H7 (cell line): ENCODE results near the gene APRT. TPM values are rescaled to one million over a fixed set of nuclear protein-coding genes. Genes with fewer than 3 reads are reported as not detected.
A peak's percentile ranks its signal among the peaks of the same experiment; 100 is the strongest.
"Not testable (repeated sequence)": the region's sequence is repeated elsewhere in the genome, so short reads cannot be mapped to it uniquely, and the experiment has no call there.

Experiments
- DNase-seq: peaks from one replicate; pipeline ENCODE4 v3.0.0; 2012
- H3K27me3 ChIP-seq: 2 replicates; pipeline ENCODE4 v1.6.0; 2011; ENCODE audit warnings: mild to moderate bottlenecking, low read length; ENCODE audit not compliant: control insufficient read depth, insufficient read depth
- H3K36me3 ChIP-seq: replicated peaks from 2 replicates; pipeline ENCODE4 v1.5.1; 2011; ENCODE audit warnings: low read length; ENCODE audit not compliant: control insufficient read depth, insufficient read depth
- H3K4me3 ChIP-seq: 2 replicates; pipeline ENCODE4 v1.5.1; 2011; ENCODE audit warnings: low read depth, mild to moderate bottlenecking, control low read depth, low read length, moderate library complexity; ENCODE audit not compliant: insufficient read depth
- total RNA-seq: library from RNA; depleted of rRNA; stranded (reverse); fragments of >200 nt; shearing (Covaris generic); gene quantifications from 2 replicates; pipeline ENCODE4 v1.2.3, GENCODE V29; 2014

Gene APRT
- total RNA-seq, 1 experiment from 2014 or later, result 633 TPM

GRCh38 chr16:88798772-88799455 is 12.8 kb downstream of the APRT start:
- H3K27me3 ChIP-seq, result no peaks in the 10 kb centered on the region
- no peaks in the 10 kb centered on the region for H3K36me3 ChIP-seq
- no peak overlapping the region for H3K4me3 ChIP-seq
- no peak for DNase-seq

GRCh38 chr16:88798073-88798472 is 13.7 kb downstream of the APRT start:
- H3K4me3 ChIP-seq, result no peak overlapping the region
- DNase-seq, result no peak
- H3K27me3 ChIP-seq, result no peaks in the 10 kb centered on the region
- H3K36me3 ChIP-seq, result no peaks in the 10 kb centered on the region

GRCh38 chr16:88796278-88796677 is 15.4 kb downstream of the APRT start:
- H3K27me3 ChIP-seq, result no peaks in the 10 kb centered on the region
- no peaks in the 10 kb centered on the region for H3K36me3 ChIP-seq
- H3K4me3 ChIP-seq, result no peak overlapping the region
- DNase-seq, result no peak

- Histone ChIP-seq H3K27me3 (no peaks in the 10 kb centered on the region), H3K36me3 (no peaks in the 10 kb centered on the region), H3K4me3 (no peak overlapping the region)
- DNase-seq, result no peak
Observed at GRCh38 chr16:88793251-88793954, 18.3 kb downstream of the APRT start.

- H3K4me3 ChIP-seq, result no peak overlapping the region
- DNase-seq, result no peak
- no peaks in the 10 kb centered on the region for H3K36me3 ChIP-seq
- no peaks in the 10 kb centered on the region for H3K27me3 ChIP-seq
Observed at GRCh38 chr16:88792668-88793250, 19.0 kb downstream of the APRT start.

GRCh38 chr16:88792078-88792550 is 19.6 kb downstream of the APRT start:
- Histone ChIP-seq H3K27me3 (no peaks in the 10 kb centered on the region), H3K36me3 (no peaks in the 10 kb centered on the region), H3K4me3 (no peak overlapping the region)
- DNase-seq, result no peak

GRCh38 chr16:88790312-88791211 is 21.2 kb downstream of the APRT start:
- DNase-seq, result peak; percentile 76
- Histone ChIP-seq H3K27me3 (peaks cover 3% of the 10 kb centered on the region), H3K36me3 (no peaks in the 10 kb centered on the region), H3K4me3 (no peak overlapping the region)

GRCh38 chr16:88789594-88789993 is 22.1 kb downstream of the APRT start:
- Histone ChIP-seq H3K4me3 (no peak overlapping the region), H3K27me3 (peaks cover 4% of the 10 kb centered on the region), H3K36me3 (no peaks in the 10 kb centered on the region)
- no peak for DNase-seq

- not testable (repeated sequence) for H3K27me3 ChIP-seq, DNase-seq, H3K36me3 ChIP-seq, H3K4me3 ChIP-seq
Observed at GRCh38 chr16:88788749-88789148, 23.0 kb downstream of the APRT start.

- Histone ChIP-seq H3K27me3 (peaks cover 4% of the 10 kb centered on the region), H3K36me3 (no peaks in the 10 kb centered on the region), H3K4me3 (no peak overlapping the region)
- no peak for DNase-seq
Observed at GRCh38 chr16:88787579-88788314, 24.0 kb downstream of the APRT start.

GRCh38 chr16:88785106-88785924 is 26.4 kb downstream of the APRT start, which contains the start of gene PIEZO1:
Gene PIEZO1 (minus strand): TSS chr16:88785220. CDS start chr16:88784964, 256 bp downstream.
- peaks cover 4% of the 10 kb centered on the region for H3K27me3 ChIP-seq
- no peaks in the 10 kb centered on the region for H3K36me3 ChIP-seq
- H3K4me3 ChIP-seq, result peak within 1 kb of the TSS; percentile 56
- peak; percentile 90 for DNase-seq

GRCh38 chr16:88784856-88785105 is 26.9 kb downstream of the APRT start:
- H3K27me3 ChIP-seq, result peaks cover 4% of the 10 kb centered on the region
- DNase-seq, result peak; percentile 89
- H3K36me3 ChIP-seq, result no peaks in the 10 kb centered on the region
- H3K4me3 ChIP-seq, result peak overlapping the region; percentile 56

- DNase-seq, result peak; percentile 95
- Histone ChIP-seq H3K36me3 (no peaks in the 10 kb centered on the region), H3K4me3 (peak overlapping the region; percentile 56), H3K27me3 (peaks cover 4% of the 10 kb centered on the region)
Observed at GRCh38 chr16:88784074-88784855, 27.5 kb downstream of the APRT start.
